ENCODE results near the gene SPINK14.

Gene SPINK14

DNA sequence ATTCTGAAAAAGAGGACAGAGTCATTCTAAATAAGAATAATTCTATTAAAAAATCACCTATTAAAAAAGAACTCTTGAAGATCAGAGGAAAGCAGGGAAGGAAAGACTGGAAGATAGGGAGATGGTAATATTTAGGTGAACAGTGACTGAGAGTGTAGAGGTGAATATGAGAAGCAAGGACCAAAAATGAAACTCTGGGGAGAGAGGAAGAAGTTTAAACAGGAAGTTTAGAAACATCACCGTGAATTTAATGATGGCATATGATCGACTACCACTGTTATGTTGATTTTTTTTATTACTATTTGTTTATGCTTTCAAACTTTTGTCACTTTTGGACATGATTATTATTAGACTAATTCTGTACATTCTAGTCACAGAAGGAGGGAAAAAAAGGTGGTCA is 32.8 kb downstream of the SPINK14 start:
- DNase-seq (ENCODE audit: low spot score) = no peak

DNA sequence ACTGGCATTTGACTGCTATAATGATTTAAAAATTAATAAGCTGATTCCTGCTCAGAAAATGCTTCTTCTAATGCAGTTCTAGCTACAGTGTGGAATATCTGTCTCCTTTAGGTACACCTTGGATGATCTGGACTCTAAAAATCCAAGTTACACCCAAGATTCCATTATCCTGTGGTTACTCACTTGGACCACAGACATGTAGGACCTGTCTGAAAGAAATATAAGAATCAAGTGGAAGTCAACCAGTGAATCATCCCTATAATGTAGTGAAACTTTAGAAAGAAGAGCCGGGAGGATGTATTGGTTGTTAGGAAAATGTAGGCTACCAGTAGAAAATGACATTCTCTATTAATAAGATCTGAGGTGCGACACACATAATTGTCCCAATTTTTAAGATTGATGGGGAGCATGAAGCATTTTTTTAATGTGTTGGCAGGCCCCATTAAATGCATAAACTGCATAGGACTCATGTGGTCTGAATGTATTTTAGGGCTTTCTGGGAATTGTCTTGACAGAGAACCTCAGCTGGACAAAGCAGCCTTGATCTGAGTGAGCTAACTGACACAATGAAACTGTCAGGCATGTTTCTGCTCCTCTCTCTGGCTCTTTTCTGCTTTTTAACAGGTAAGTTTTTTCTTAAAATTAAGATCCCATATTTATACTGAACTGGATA is 34.3 kb downstream of the SPINK14 start, which contains the start of gene SPINK6:
SPINK6 (plus strand) TSS at position 512 of the 673 bp plus-strand sequence; CDS start at position 567, 55 bp downstream.
- DNase-seq (ENCODE audit: low spot score) = no peak

DNA sequence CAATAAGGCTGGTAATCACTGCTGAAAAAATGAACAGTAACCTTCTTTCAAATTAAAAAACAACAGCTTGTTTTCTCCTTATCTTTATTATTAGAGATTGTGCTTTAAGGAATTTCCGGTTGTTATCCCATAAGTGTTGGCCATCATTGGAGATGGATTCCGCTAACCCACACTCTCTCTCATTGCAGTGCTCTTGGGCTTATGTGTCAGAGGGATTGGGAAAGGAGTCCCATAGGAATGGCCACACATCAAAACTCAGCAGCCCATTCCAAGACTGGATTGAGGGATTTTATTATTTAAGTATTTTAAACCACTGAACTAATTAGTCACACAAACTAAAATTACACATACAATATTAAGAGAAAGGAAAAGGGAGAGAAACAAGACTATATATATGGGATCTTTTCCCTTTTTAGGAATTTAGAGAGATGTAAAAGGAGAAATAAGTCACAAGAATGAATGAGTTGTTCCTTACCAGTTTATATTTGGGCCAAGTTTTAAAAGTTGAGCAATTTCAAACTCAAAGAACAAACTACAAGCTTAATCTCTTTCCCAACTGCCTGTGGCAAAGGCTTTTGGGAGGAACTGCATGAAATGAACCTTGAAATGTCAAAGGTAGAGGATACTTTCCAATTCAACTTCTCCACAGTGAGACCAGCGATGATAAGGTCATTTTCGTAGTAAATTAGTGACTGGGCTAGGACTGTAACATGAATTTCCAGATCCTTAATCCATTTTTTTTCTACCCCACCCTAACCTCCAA is 36.9 kb downstream of the SPINK14 start:
- DNase-seq (ENCODE audit: low spot score) = no peak

DNA sequence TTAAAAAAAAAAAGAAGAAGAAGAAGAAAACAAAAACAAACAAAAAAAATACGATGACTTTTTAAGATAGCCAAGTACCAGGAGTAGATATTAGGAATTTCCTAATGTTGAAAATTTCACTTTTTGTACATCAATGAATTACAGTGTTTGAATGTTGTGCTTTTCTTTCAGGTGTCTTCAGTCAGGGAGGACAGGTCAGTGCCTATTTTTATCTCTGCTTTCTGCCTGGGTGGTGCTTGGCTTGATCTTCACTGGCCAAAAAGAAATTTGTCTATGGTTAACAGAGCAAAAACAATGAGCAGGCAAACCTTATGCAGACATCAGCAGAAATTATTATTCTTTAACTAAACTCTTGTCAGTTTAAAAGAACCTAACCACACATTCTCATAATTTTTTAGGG is 37.5 kb downstream of the SPINK14 start:
- DNase-seq (ENCODE audit: low spot score) = no peak

DNA sequence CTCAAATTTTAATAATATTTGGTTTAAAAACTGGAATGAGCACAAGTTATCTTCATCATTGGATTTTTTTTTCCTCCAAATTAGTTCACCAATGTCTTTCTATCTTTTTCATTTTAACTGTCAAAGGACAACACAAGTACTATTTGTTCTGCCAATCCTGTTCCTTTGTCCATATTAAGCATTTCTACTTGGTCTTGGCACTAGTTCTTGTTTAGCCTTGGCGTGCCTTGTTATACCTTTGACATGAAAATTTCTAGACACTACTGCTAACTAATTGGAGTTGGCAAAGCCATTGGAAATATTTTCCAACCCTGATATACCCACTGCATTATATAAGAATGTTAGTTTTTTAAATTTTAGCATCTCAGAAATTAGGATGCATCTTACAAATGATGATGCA is 38.3 kb downstream of the SPINK14 start:
- no peak for DNase-seq (ENCODE audit: low spot score)

DNA sequence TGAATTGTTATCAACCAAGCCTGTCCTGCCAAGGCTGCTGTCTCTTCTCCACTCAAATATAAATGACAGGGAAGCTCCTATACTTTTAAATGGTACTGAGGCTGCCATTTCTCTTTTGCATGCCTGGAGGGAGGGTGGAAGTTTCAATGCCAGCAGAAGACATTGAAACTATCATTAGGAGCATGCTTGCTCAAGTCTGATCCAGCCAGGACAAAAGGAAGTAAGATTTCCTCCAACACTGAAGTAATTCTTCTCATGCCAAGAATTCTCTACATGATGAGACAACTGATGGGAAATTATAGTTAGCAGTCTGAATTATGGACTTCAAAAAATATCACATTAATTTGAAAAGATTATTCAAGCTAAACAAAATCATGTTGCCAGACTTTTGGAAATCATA is 39.9 kb downstream of the SPINK14 start:
- no peak for DNase-seq (ENCODE audit: low spot score)

DNA sequence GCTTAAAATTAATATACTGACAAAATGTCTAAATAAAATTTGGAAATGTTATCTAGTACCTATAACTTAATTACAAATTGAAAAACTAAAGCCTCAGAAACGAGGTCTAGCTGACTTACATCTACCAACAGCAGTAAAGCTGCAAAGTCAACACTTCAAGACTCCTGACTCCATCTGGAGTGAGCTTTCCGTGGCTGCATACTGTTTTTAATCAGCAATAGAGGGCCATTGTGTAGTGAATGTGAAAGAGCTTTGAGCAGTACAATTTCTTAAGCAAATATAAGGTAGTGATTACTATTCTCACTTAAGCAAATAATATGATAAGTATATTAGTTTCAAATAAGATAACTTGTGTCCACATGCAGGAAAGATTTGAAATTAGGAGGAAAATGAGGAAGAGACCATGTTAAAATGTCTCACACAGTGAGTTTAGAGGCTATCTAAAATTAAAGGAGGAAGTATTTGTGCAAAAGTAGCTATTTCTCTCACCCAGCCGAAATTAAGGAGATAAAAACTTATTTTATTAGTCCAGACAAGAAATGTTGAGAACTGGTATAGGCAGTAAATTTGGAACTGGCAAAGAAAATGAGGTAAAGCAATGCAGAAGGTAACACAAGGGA is 40.9 kb downstream of the SPINK14 start:
- no peak for DNase-seq (ENCODE audit: low spot score)

DNA sequence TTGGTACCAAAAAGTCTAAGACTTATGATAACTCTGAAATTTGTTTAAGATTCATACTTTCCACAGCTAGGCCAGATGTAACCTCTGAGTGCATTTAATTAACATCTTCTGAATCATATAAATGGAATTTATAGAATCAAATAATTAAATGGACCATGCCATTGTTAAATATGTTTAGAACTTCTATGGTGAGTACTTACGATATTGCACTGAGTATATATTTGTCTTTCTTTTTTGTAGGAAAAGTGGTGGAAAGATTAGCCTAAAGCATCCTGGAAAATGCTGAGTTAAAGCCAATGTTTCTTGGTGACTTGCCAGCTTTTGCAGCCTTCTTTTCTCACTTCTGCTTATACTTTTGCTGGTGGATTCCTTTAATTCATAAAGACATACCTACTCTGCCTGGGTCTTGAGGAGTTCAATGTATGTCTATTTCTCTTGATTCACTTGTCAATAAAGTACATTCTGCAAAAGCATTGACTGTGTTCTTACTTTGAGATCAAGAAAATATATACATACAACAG is 46.4 kb downstream of the SPINK14 start:
- DNase-seq (ENCODE audit: low spot score) = no peak

DNA sequence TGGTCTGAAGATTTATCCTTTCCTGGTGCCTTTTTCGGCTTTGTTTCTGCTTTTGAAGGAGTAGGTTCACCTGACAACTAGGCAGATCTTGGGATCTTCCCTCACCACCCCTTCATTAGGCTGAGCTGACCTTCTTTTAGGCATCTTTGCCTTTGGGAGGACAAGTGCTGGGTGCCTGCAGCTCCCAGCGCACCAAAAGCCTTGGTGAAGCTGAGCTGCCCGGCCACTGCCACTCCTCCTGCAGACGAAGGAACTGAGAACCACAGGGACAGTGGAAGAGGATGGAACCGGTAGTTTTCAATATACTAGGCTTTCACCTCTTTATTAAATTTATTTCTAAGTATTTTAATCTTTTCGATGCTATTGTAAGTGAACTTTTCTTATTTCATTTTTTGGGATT is 53.2 kb downstream of the SPINK14 start:
- no peak for DNase-seq (ENCODE audit: low spot score)

DNA sequence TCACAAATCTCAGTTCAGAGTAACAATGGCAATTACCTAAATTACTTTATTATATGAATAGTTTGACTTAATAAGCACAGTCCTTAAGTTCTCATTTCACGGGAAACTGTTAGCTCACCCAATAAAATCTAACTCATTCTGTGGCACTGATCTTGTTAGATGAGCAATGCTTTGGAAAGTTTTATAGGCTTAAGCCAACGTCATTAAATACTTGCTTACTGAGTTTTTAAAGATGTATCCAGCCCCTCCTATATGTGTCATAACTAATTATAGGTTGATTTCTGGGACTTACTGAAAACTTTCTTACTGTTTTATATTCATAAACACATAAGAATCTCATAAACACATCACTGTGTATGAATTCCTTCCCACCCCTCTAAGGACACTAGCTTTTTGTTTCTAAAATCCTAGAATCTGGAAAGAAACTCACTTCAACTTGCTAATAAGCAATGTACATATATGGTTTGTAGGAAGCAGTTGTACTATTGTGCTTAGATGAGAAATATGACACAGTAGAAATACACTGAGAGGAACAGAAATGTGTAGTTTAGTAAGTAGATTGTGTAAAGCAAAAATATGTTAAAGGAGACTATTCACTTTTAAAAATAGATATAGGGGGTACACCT is 55.9 kb downstream of the SPINK14 start:
- DNase-seq (ENCODE audit: low spot score) = no peak
